H1 (cell line): Measurements from ENCODE around the gene RHD.
"Not testable (repeated sequence)": the region's sequence is repeated elsewhere in the genome, so short reads cannot be mapped to it uniquely, and the experiment has no call there.

Experiments used
- CBX5 ChIP-seq: fragments of 300-800, 300-1000 bp; sonication (generic); IDR thresholded peaks from 2 replicates; pipeline ENCODE4 v1.7.1; 2016; ENCODE audit warnings: antibody characterized with exemption, low read length, low read depth
- POLR2A ChIP-seq, 2 experiments: IDR thresholded peaks; 1 replicate in 1 of 2; 2 replicates in 1 of 2; pipeline ENCODE4 v1.6.1; 2011; ENCODE audit warnings: low read depth in 2 of 2, low read length in 2 of 2, mild to moderate bottlenecking in 2 of 2; ENCODE audit errors: control extremely low read depth in 1 of 2
- USF2 ChIP-seq: IDR thresholded peaks from 2 replicates; pipeline ENCODE4 v1.6.1; 2011; ENCODE audit warnings: low read length, improper control_type of control experiment

- not testable (repeated sequence) for TF ChIP-seq USF2; CBX5; POLR2A (IDR thresholded peaks at IDR 0.05; ENCODE audit: control extremely low read depth in 1 of 2, low read depth in 2 of 2, low read length in 2 of 2)
These were observed 90.6 kb downstream of the RHD start for GRCh38 chr1:25362634-25363559.
